OCI-LY7 (cell line): ENCODE data around the gene HACD2. TPM values are rescaled to one million over a fixed set of nuclear protein-coding genes. Genes with fewer than 3 reads are reported as not detected.

Experiments used
- BruUV-seq: library from RNA; stranded (reverse); fragments of 400-500 nt; replicated peaks from 2 replicates; lab custom pipeline; 2021; lab: Mats Ljungman, UMichigan
- CTCF ChIA-PET: fragments of 300-600 bp; sonication (Branson Sonifier 250); formaldehyde crosslinking; loops from one replicate; lab custom pipeline; 2022; ENCODE audit warnings: antibody characterized with exemption; ENCODE audit not compliant: unreplicated experiment; lab: Charles Lee
- POLR2A ChIA-PET: fragments of 300-600 bp; sonication (Branson Sonifier 250); formaldehyde crosslinking; loops from one replicate; lab custom pipeline; 2022; ENCODE audit warnings: antibody characterized with exemption; lab: Charles Lee
- DNase-seq: peaks from one replicate; pipeline ENCODE4 v3.0.0-alpha.2; 2015; ENCODE audit warnings: low spot score
- H2AFZ ChIP-seq: fragments of 200-600 bp; sonication (generic), shearing (Covaris generic); 2 replicates; pipeline ENCODE4 v1.6.1; 2014; ENCODE audit warnings: mild to moderate bottlenecking, antibody characterized with exemption, low read length, moderate library complexity
- H3K27ac ChIP-seq: fragments of 200-600 bp; sonication (generic); 2 replicates; pipeline ENCODE4 v1.5.1; 2014; ENCODE audit warnings: mixed run types, low read depth, mild to moderate bottlenecking, moderate library complexity, low read length, inconsistent platforms; ENCODE audit not compliant: poor library complexity, severe bottlenecking
- H3K36me3 ChIP-seq: fragments of 200-600 bp; sonication (generic); 2 replicates; pipeline ENCODE4 v1.6.1; 2014; ENCODE audit warnings: mild to moderate bottlenecking, antibody characterized with exemption, low read length, moderate library complexity, mixed read lengths; ENCODE audit not compliant: insufficient read depth
- H3K4me1 ChIP-seq: fragments of 200-600 bp; sonication (generic); 2 replicates; pipeline ENCODE4 v1.5.1; 2014; ENCODE audit warnings: mild to moderate bottlenecking, low read length; ENCODE audit not compliant: insufficient read depth, poor library complexity, severe bottlenecking
- H3K4me2 ChIP-seq: fragments of 200-600 bp; sonication (generic); 2 replicates; pipeline ENCODE4 v1.6.1; 2014; ENCODE audit warnings: mild to moderate bottlenecking, low read length
- H3K4me3 ChIP-seq: fragments of 200-600 bp; sonication (generic); 2 replicates; pipeline ENCODE4 v1.5.1; 2014; ENCODE audit warnings: mild to moderate bottlenecking, low read depth, low read length; ENCODE audit not compliant: poor library complexity, severe bottlenecking
- H3K79me2 ChIP-seq: fragments of 200-600 bp; sonication (generic); 2 replicates; pipeline ENCODE4 v1.6.1; 2016; ENCODE audit warnings: low read depth, mild to moderate bottlenecking, low read length, moderate library complexity, mixed read lengths; ENCODE audit not compliant: insufficient read depth
- H3K9me2 ChIP-seq: fragments of 200-600 bp; sonication (generic); 2 replicates; pipeline ENCODE4 v1.6.1; 2016; ENCODE audit warnings: mild to moderate bottlenecking, low read length, mixed read lengths; ENCODE audit not compliant: insufficient read depth
- H3K9me3 ChIP-seq: fragments of 200-600 bp; sonication (generic); 2 replicates; pipeline ENCODE4 v1.6.1; 2014; ENCODE audit warnings: mild to moderate bottlenecking, mixed run types, low read length, mixed read lengths
- H4K20me1 ChIP-seq: fragments of 200-600 bp; sonication (generic); 2 replicates; pipeline ENCODE4 v1.6.1; 2014; ENCODE audit warnings: mild to moderate bottlenecking, antibody characterized with exemption, low read length, moderate library complexity, mixed read lengths; ENCODE audit not compliant: insufficient read depth
- EZH2phosphoT487 ChIP-seq: fragments of 200-600 bp; sonication (generic); IDR thresholded peaks from 2 replicates; pipeline ENCODE4 v1.6.1; 2018; ENCODE audit warnings: low read depth, borderline replicate concordance, mild to moderate bottlenecking, mixed run types, antibody characterized with exemption, low read length, moderate library complexity, mixed read lengths
- intact Hi-C: fragments of 100-400 bp; cut with micrococcal nuclease; formaldehyde crosslinking; loops from one replicate; pipeline ENCODE4 v1.10.0; 2022; ENCODE audit not compliant: unreplicated experiment
- total RNA-seq, 2 experiments: library from RNA; depleted of rRNA in 1 of 2; stranded (reverse); fragments of >200 nt in 1 of 2; shearing (Covaris generic) in 1 of 2; gene quantifications; 2 replicates each; pipeline ENCODE4 v1.2.3, GENCODE V29; 2014 to 2022
- TF ChIP-seq, protein P1 (sequence below): fragments of 200-600 bp; sonication (generic); conservative IDR thresholded peaks from 2 replicates; pipeline ENCODE4 v1.5.1; 2014; ENCODE audit warnings: mild to moderate bottlenecking, antibody characterized with exemption, low read length, moderate library complexity, mixed read lengths

The HACD2 gene
- total RNA-seq, 2 experiments from 2014 or later = 10.2 to 22.5 TPM

DNA sequence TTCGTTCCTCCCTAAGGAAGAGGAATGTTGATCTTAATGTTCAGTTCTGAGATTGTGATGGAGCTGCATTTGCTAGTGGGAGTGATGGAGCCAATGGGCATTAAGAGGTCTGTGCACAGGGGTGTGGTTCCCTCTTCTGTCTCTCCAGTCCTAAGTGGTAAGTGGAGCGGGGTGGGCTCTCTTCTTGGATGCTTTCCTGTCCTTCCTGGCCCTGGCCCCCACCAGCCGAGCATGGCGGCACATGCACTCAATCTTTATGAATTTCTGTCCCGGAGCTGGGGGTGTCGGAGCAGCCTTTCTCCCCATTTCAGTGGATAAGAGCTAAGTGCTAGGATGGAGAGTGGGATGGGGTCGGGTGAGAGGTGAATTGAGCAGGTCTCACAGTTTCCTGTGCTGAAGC lies 98.4 kb downstream of the HACD2 start:
- Histone ChIP-seq H3K4me3 (no peak overlapping the region), H3K27ac (no peak overlapping the region), H3K79me2 (no peaks in the 10 kb centered on the region), H3K4me1 (no peaks in the 10 kb centered on the region), H3K9me3 (no peaks in the 10 kb centered on the region), H3K36me3 (no peaks in the 10 kb centered on the region), H2AFZ (no peak overlapping the region), H4K20me1 (no peaks in the 10 kb centered on the region), H3K4me2 (no peak overlapping the region), H3K9me2 (no peaks in the 10 kb centered on the region)
- ChIA-PET CTCF (no interaction called here), POLR2A (no interaction called here)
- no peak for TF ChIP-seq EZH2phosphoT487
- TF ChIP-seq, protein P1, sequence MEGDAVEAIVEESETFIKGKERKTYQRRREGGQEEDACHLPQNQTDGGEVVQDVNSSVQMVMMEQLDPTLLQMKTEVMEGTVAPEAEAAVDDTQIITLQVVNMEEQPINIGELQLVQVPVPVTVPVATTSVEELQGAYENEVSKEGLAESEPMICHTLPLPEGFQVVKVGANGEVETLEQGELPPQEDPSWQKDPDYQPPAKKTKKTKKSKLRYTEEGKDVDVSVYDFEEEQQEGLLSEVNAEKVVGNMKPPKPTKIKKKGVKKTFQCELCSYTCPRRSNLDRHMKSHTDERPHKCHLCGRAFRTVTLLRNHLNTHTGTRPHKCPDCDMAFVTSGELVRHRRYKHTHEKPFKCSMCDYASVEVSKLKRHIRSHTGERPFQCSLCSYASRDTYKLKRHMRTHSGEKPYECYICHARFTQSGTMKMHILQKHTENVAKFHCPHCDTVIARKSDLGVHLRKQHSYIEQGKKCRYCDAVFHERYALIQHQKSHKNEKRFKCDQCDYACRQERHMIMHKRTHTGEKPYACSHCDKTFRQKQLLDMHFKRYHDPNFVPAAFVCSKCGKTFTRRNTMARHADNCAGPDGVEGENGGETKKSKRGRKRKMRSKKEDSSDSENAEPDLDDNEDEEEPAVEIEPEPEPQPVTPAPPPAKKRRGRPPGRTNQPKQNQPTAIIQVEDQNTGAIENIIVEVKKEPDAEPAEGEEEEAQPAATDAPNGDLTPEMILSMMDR = no peak
- intact Hi-C loops = no loop called here
- DNase-seq = no peak
- BruUV-seq = no TSS peak

DNA sequence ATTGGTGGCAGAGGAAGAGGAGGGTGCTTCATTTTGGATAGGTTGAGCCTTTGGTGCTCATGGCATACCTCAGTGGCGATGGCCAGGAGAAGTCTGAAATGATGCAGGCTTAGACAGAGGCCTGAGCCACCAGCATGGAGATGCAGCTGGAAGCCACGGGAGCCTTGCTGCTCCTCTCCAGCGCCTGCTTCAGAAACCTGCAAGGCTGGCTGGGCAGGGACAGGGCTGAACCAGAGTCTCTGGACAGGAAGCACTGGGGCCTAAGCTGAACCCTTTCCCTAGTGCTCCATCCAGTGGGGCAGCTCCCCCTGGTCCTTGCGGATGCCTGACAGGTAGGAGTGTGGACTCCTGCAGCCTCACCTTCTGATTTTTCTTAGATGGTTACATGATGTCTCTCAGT lies 99.3 kb downstream of the HACD2 start:
- H4K20me1 ChIP-seq = no peaks in the 10 kb centered on the region
- no peaks in the 10 kb centered on the region for H3K79me2 ChIP-seq
- no TSS peak for BruUV-seq
- no peak overlapping the region for H2AFZ ChIP-seq
- H3K9me2 ChIP-seq = no peaks in the 10 kb centered on the region
- TF ChIP-seq EZH2phosphoT487 = no peak
- TF ChIP-seq, protein P1 = no peak
- intact Hi-C loops = no loop called here
- ChIA-PET CTCF (no interaction called here), POLR2A (no interaction called here)
- H3K4me3 ChIP-seq = no peak overlapping the region
- DNase-seq = no peak
- no peaks in the 10 kb centered on the region for H3K4me1 ChIP-seq
- H3K4me2 ChIP-seq = no peak overlapping the region
- no peaks in the 10 kb centered on the region for H3K36me3 ChIP-seq
- no peak overlapping the region for H3K27ac ChIP-seq
- H3K9me3 ChIP-seq = no peaks in the 10 kb centered on the region

DNA sequence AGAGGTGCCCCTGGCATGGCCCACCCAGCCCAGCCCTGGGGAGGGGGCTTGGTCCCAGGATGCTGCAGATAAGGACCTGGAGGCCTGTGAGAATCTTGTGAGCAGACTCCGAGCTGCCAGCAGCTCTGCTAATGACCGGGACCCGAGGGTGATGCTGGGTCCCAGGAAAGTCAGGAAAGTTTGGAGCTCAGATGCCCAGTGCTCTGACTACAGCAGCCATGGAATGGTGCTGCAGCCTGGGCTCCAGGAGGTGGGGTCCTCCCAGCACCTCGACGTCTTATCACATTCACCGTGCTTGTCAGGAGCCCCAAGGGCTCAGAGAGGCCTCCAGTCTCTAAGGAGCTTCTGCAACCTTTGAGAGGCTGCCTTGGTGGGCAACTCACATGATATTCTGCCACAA lies 101.7 kb downstream of the HACD2 start:
- no peaks in the 10 kb centered on the region for H3K9me3 ChIP-seq
- no peak overlapping the region for H3K4me2 ChIP-seq
- no peaks in the 10 kb centered on the region; the same call in 1 of the 2 replicates for H4K20me1 ChIP-seq
- no peak overlapping the region for H3K4me3 ChIP-seq
- BruUV-seq = no TSS peak
- ChIA-PET CTCF (no interaction called here), POLR2A (interaction anchor here (1.4 kb wide), 1 partner anchor 11 kb away, joined by 4 read pairs; no protein-coding TSS in a partner anchor)
- H3K36me3 ChIP-seq = no peaks in the 10 kb centered on the region
- no peaks in the 10 kb centered on the region for H3K79me2 ChIP-seq
- no peak for DNase-seq
- no peak overlapping the region for H3K27ac ChIP-seq
- no peak for TF ChIP-seq EZH2phosphoT487
- TF ChIP-seq, protein P1 = no peak
- H3K4me1 ChIP-seq = no peaks in the 10 kb centered on the region
- no peak overlapping the region for H2AFZ ChIP-seq
- no peaks in the 10 kb centered on the region for H3K9me2 ChIP-seq
- intact Hi-C loops = no loop called here
